Erythroblast (primary cell): Measurements from ENCODE around the gene B3GNT3.
A peak's percentile ranks its signal among the peaks of the same experiment; 100 is the strongest.
"Not testable (repeated sequence)": the region's sequence is repeated elsewhere in the genome, so short reads cannot be mapped to it uniquely, and the experiment has no call there.

ENCODE experiments used
- DNase-seq, 2 experiments: peaks; one replicate each; lab custom pipeline; 2025; lab: John Stamatoyannopoulos, UW
- GATA1 ChIP-seq: IDR thresholded peaks from 2 replicates; pipeline ENCODE4 v1.6.1; 2011; ENCODE audit warnings: low read depth, mild to moderate bottlenecking, control low read depth, low read length, moderate library complexity
- POLR2A ChIP-seq: IDR thresholded peaks from 2 replicates; pipeline ENCODE4 v1.6.1; 2011; ENCODE audit warnings: mild to moderate bottlenecking, low read length

Gene B3GNT3

DNA sequence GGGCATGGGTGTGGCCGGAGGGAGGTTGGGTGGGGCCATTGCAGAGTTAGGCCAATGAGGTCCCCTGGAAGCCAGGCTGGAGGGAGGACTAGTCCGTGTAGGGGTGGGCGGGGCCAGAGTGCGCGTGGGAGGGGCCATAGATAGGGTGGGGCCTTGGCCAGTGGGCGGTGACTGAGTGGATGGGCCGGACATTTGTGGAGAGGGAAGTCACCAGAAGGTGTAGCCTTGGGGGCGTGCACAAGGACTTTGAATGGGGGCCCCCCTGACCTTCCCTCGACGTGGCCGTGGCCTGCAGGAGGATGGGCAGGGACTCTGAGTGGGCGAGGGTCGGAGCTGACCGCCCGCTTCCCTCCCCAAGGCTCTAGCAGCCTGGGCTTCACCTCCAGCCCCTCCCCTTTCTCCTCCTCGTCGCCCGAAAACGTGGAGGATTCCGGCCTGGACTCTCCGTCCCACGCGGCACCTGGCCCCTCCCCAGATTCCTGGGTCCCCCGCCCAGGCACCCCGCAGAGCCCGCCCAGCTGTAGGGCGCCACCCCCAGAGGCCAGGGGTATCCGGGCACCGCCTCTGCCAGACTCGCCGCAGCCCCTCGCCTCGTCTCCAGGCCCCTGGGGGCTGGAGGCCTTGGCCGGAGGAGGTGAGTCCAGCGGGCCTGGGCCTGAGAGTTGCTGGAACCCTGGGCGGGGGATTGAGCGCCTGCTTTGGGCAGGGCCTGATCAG lies 16.5 kb upstream of the B3GNT3 start:
- no peak for TF ChIP-seq POLR2A
- no peak for TF ChIP-seq GATA1

GRCh38 chr19:17778968-17779929 lies 15.7 kb upstream of the B3GNT3 start:
- DNase-seq = no peak

More for the DNA sequence above, 16.5 kb upstream of the B3GNT3 start:
- peak in 1 of 2 experiments; percentile 64 for DNase-seq

GRCh38 chr19:17780781-17781180 lies 14.2 kb upstream of the B3GNT3 start:
- TF ChIP-seq GATA1 = no peak
- TF ChIP-seq POLR2A = no peak

More at GRCh38 chr19:17778968-17779929, 15.7 kb upstream of the B3GNT3 start:
- TF ChIP-seq GATA1 = no peak
- TF ChIP-seq POLR2A = no peak

DNA sequence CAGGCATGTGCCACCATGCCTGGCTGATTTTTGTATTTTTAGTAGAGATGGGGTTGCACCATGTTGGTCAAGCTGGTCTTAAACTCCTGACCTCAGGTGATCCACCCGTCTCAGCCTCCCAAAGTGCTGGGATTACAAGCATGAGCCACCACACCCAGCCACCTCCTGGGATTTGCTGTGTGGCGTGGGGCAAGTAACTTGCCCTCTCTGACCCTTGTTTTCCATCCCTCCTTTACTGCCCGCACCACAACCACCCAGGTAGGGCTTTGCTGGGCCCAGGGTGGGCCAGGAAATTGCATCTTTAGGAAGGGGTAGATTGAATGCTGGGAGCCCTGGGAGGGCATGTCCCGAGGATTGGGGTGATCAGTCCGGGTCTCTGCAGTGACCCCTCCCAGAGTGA lies 11.2 kb upstream of the B3GNT3 start:
- DNase-seq = not testable (repeated sequence)

More at GRCh38 chr19:17780781-17781180, 14.2 kb upstream of the B3GNT3 start:
- no peak for DNase-seq

DNA sequence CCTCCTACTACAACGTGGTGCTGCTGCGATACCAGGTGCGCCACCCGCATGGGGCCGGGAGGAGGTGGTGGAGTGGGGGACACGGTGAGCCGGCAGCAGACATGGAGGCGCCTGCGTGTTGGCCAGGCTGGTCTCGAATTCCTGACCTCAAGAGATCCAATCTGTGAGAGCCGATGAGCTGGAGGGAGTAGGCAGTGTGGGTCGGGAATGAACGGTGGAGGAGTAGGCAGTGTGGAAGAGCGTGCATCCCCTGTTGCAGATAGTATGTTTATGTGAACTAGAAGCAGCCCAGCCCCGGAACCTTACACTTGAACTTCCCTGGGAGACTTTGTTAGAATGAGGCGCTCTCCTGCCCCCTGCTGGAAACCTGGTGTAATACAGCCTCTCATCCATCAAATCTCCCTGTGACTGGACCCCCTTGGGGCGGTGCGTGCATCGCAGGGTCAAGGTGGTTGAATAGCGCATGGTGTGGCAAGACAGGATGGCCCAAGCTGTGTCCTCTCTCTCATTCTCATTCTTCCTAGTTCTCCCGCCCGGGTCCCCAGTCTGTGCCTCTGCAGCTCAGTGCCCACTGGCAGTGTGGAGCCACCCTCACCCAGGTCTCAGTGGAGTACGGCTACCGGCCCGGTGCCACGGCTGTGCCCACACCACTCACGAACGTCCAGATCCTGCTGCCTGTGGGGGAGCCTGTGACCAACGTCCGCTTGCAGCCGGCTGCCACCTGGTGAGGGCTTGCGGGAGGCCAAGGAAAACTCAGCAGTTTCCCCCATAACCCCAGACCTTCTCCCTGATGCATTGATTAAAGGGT lies 10.5 kb upstream of the B3GNT3 start:
- TF ChIP-seq POLR2A (no peak), GATA1 (no peak)

GRCh38 chr19:17787274-17787913 lies 7.5 kb upstream of the B3GNT3 start:
- TF ChIP-seq POLR2A (no peak), GATA1 (no peak)

More for the DNA sequence above, 10.5 kb upstream of the B3GNT3 start:
- DNase-seq = peak in 1 of 2 experiments; percentile 76

GRCh38 chr19:17788632-17789031 lies 6.3 kb upstream of the B3GNT3 start:
- no peak for TF ChIP-seq GATA1
- no peak for TF ChIP-seq POLR2A
- DNase-seq = no peak

More at GRCh38 chr19:17787274-17787913, 7.5 kb upstream of the B3GNT3 start:
- DNase-seq = no peak

DNA sequence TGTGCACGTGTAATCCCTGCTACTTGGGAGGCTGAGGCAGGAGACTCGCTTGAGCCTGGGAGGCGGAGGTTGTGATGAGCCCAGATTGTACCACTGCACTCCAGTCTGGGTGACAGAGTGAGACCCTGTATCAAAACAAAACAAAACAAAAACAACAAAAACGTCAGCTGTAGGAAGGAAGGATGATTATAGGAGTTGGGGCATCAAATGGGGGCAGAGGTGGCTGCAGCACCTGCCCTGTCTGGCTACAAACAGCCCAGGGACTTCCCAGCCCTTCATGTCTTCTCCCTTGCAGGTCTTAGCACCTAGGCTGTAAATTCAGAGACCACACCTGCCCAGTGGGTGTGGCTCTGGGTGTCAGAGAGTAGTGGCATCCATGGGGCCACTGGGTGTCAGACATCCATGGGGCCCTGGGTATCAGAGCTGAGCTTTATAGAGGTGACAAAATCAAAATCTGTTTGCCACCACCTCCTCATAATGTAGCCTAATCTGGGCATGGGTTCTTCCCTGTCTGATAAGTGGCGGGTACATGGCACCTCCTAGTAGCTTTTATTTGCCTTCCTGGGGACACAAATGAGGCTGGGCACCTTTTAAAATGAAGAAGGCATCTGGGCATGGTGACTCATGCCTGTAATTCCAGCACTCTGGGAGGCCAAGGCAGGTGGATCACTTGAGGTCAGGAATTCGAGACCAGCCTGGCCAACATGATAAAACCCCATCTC lies 4.7 kb upstream of the B3GNT3 start:
- TF ChIP-seq GATA1 (no peak), POLR2A (no peak)
- DNase-seq = no peak

DNA sequence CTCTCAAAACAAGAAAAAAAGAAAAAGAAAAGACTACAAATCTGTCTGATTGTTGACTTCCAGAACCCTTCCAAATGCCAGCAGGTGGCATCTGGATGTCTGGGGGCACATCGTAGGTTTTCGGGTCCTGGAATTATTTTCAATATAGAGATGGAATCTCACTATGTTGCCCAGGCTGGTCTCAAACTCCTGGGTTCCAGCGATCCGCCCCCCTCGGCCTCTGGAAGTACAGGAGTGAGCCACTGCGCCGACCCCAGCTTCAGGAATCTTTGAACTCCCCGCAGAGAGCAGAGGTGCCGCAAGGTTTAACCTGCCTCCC lies 567 bp upstream of the B3GNT3 start:
- TF ChIP-seq POLR2A = no peak
- no peak for TF ChIP-seq GATA1
- no peak for DNase-seq

DNA sequence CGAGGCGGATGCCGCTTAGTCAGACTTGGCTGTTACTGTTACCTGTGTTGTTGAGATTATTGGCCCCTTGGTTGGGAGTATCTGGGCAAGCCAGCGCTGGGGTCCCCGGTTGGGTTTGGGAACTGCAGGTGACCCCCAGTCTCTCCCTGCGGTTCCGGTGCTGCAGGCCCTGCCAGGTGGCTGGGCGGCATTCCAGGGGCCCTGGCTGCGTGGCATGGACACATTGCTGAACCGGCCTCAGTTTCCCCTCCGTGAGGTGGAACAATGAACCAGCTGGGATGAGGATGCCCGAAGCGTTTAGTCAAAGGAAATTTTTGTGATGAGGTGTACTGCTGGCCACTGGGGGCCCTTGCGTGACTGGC lies 538 bp downstream of the B3GNT3 start:
- no peak for DNase-seq

GRCh38 chr19:17796013-17796837 lies 1.3 kb downstream of the B3GNT3 start:
- no peak for DNase-seq
- no peak for TF ChIP-seq GATA1
- TF ChIP-seq POLR2A = no peak

More for the DNA sequence above, 538 bp downstream of the B3GNT3 start:
- no peak for TF ChIP-seq POLR2A
- TF ChIP-seq GATA1 = no peak
